Memory B cell (primary cell): ENCODE data around the gene SPTBN5.
A peak's percentile ranks its signal among the peaks of the same experiment; 100 is the strongest.

Source experiments
- ATAC-seq: fragments of 150-1000 bp; cut with Tn5 transposase; 2 replicates; pipeline ENCODE4 v1.10.0; 2021; ENCODE audit warnings: low read depth, mild to moderate bottlenecking, moderate library complexity
- DNase-seq, 2 donors: peaks; one replicate each; pipeline ENCODE4 v3.0.0; 2022; ENCODE audit warnings: low spot score in 2 of 2
- H3K27ac Mint-ChIP-seq: one replicate; pipeline ENCODE4 v1.8.0; 2022; ENCODE audit warnings: mild to moderate bottlenecking, moderate library complexity, mixed read lengths
- H3K27me3 Mint-ChIP-seq: one replicate; pipeline ENCODE4 v1.8.0; 2022; ENCODE audit warnings: mixed read lengths
- H3K36me3 Mint-ChIP-seq: one replicate; pipeline ENCODE4 v1.8.0; 2022; ENCODE audit warnings: mild to moderate bottlenecking, mixed read lengths
- H3K4me1 Mint-ChIP-seq: one replicate; pipeline ENCODE4 v1.8.0; 2022; ENCODE audit warnings: mixed read lengths
- H3K4me3 Mint-ChIP-seq: one replicate; pipeline ENCODE4 v1.8.0; 2022; ENCODE audit warnings: mild to moderate bottlenecking, moderate library complexity, mixed read lengths
- H3K9me3 Mint-ChIP-seq: one replicate; pipeline ENCODE4 v1.8.0; 2022; ENCODE audit warnings: mixed read lengths

SPTBN5 gene

DNA sequence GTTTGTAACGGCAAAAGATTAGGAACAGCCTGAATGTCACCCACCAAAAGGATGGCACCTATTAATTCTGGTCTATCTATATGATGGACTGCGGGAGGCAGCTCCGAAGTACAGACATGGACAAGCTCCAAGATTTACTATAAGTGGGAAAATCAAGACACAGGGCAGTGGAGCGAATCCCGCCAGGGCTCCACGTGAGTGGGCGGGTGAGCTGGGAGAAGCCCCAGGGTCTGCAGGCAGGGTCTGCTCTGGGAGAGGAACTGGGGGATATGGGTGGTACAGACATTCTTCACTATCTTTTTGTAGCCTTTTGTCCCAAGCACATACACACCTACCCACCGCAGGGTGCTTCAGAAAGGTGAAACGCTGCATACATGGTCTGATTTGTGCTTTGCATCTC lies 38.2 kb upstream of the SPTBN5 start:
- DNase-seq, result no peak
- Mint-ChIP-seq H3K4me3 (no peak overlapping the region), H3K27me3 (no peaks in the 10 kb centered on the region), H3K4me1 (peaks cover 34% of the 10 kb centered on the region), H3K9me3 (no peaks in the 10 kb centered on the region), H3K36me3 (no peaks in the 10 kb centered on the region), H3K27ac (no peak overlapping the region)
- no peak for ATAC-seq

DNA sequence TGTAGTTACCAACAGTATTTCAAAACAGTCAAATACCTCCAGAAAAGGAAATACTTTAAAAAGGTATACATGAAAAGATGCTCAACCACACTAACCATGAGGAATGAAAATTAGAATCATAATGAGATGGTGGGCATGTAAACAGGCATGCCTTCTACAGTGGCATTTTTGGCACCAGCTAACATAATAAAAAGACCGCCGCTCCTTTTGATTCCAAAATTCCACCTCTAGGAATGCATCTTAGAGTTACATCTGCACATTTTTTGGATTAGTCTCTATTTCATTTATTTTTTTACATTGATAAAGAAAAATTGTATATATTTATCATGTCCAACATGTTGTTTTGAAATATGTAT lies 37.0 kb upstream of the SPTBN5 start:
- no peak overlapping the region for H3K27ac Mint-ChIP-seq
- no peaks in the 10 kb centered on the region for H3K36me3 Mint-ChIP-seq
- H3K27me3 Mint-ChIP-seq, result no peaks in the 10 kb centered on the region
- DNase-seq (no peak), ATAC-seq (no peak)
- H3K9me3 Mint-ChIP-seq, result no peaks in the 10 kb centered on the region
- no peak overlapping the region for H3K4me3 Mint-ChIP-seq
- H3K4me1 Mint-ChIP-seq, result peaks cover 37% of the 10 kb centered on the region

GRCh38 chr15:41930221-41930866 lies 36.5 kb upstream of the SPTBN5 start:
- no peak for DNase-seq
- H3K4me3 Mint-ChIP-seq, result no peak overlapping the region
- no peak overlapping the region for H3K27ac Mint-ChIP-seq
- ATAC-seq, result no peak
- no peaks in the 10 kb centered on the region for H3K36me3 Mint-ChIP-seq
- no peaks in the 10 kb centered on the region for H3K9me3 Mint-ChIP-seq
- H3K4me1 Mint-ChIP-seq, result peaks cover 32% of the 10 kb centered on the region
- no peaks in the 10 kb centered on the region for H3K27me3 Mint-ChIP-seq

DNA sequence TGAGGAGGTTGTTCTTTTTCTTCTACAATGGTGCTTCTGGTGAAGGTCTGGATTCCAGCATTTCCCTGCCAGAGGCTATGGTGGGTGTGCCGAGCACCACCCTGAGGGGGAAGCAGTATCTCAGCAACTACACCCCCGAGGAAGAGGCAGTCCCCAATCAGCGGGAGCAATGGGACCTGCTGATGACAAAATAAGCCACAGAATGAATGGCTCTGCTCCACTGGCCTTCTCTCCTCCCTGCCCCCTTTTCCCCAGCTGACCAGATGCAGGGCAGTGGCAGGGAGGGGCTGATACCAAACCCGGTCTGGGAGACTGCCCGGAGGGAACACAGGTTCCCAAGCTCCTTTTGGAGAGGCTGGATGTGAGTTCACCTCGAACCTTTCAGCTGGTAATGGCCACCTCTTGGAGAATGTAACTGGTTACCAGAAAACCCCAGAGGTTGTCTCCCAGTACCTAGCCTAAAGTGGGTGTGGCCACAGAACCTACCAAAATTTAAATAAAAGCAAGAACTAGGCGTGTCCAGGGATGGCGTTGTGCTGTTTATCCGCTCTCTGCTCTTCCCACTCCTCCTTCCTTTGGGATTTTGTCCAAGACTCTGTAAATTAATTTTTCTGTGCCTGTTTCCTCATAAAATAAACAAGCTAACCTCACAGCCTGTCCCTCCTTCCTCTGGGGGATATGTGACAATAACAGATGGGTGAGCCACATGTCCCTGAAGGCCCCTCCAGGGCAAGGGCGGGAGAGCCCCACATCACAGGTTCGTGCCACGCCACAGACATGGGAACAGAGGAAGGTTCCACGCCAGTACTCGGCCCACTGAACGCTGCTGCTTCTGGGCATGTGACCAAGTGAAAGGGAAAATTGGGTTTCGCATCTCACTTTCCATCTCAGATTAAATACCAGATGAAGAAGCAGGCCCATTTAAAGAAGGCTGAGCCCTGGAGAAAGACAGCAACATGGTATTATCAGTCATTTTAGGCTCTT lies 35.1 kb upstream of the SPTBN5 start:
- peak overlapping the region; percentile 85 for H3K27ac Mint-ChIP-seq
- H3K36me3 Mint-ChIP-seq, result no peaks in the 10 kb centered on the region
- no peaks in the 10 kb centered on the region for H3K9me3 Mint-ChIP-seq
- H3K4me1 Mint-ChIP-seq, result peaks cover 24% of the 10 kb centered on the region
- no peaks in the 10 kb centered on the region for H3K27me3 Mint-ChIP-seq
- peak overlapping the region; percentile 60 for H3K4me3 Mint-ChIP-seq
- ATAC-seq, result peak; percentile 97
- peak; percentile 40 to 66 for DNase-seq

GRCh38 chr15:41928100-41928499 lies 34.2 kb upstream of the SPTBN5 start:
- H3K4me1 Mint-ChIP-seq, result peaks cover 28% of the 10 kb centered on the region
- ATAC-seq (no peak), DNase-seq (no peak)
- no peaks in the 10 kb centered on the region for H3K27me3 Mint-ChIP-seq
- H3K36me3 Mint-ChIP-seq, result no peaks in the 10 kb centered on the region
- no peak overlapping the region for H3K4me3 Mint-ChIP-seq
- peak overlapping the region; percentile 18 for H3K27ac Mint-ChIP-seq
- H3K9me3 Mint-ChIP-seq, result no peaks in the 10 kb centered on the region

DNA sequence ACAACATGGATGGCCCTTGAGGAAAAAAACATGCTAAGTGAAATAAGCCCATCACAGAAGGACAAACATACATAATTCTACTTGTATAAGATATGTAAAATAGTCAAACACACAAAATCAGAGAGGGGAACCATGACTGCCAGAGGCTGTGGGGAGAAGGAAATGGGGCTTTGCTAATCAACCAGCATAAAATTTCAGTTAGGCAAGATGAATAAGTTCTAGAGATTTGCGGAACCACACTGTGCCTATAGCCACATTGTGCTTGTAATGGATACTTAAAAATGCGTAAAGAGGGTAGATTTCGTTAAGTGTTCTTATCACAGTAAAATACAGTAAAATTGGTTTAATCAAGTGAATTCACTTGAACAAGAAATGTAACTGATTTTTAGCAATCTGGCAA lies 33.7 kb upstream of the SPTBN5 start:
- Mint-ChIP-seq H3K27me3 (no peaks in the 10 kb centered on the region), H3K36me3 (no peaks in the 10 kb centered on the region), H3K4me1 (peaks cover 28% of the 10 kb centered on the region), H3K9me3 (no peaks in the 10 kb centered on the region), H3K27ac (peak overlapping the region; percentile 18), H3K4me3 (peak overlapping the region; percentile 4)
- no peak for DNase-seq
- no peak for ATAC-seq

GRCh38 chr15:41926185-41927056 lies 32.6 kb upstream of the SPTBN5 start:
- Mint-ChIP-seq H3K4me3 (no peak overlapping the region), H3K4me1 (peaks cover 28% of the 10 kb centered on the region), H3K27ac (peak overlapping the region; percentile 18), H3K27me3 (no peaks in the 10 kb centered on the region), H3K36me3 (peaks cover 2% of the 10 kb centered on the region), H3K9me3 (no peaks in the 10 kb centered on the region)
- no peak for ATAC-seq
- DNase-seq, result no peak

- H3K4me3 Mint-ChIP-seq, result no peak overlapping the region
- no peak for ATAC-seq
- no peak overlapping the region for H3K27ac Mint-ChIP-seq
- DNase-seq, result no peak
- H3K27me3 Mint-ChIP-seq, result no peaks in the 10 kb centered on the region
- no peaks in the 10 kb centered on the region for H3K9me3 Mint-ChIP-seq
- peaks cover 28% of the 10 kb centered on the region for H3K4me1 Mint-ChIP-seq
- peaks cover 2% of the 10 kb centered on the region for H3K36me3 Mint-ChIP-seq
Observed at GRCh38 chr15:41925086-41925608, 31.3 kb upstream of the SPTBN5 start.

DNA sequence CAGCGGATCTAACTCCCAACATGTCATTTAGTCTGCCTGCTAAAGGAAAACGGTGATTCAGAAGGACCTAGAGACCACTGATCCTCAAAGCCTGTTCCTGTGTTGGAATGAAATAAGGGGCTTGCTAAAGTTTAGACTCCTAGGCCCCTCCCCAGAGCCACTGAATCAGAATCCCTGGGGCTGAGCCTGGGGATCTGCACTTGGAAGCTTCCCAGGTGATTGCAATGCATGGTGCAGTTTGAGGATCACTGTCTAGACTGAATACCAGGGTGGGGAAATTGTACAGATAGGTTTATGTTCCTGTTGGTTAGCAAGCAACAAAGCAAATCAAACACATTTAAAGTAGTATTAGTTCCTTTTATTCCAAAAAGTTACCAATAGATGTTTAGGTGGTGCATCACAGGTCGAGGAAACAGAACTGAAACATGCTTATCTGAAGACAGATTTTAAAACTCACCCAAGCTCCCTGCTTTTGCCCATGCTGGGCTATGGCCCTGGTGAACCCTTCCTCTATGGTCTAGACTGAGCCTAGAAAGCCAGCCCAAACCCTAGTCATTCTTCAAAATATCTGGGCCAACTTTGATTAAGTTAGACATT lies 29.6 kb upstream of the SPTBN5 start:
- H3K36me3 Mint-ChIP-seq, result peaks cover 5% of the 10 kb centered on the region
- H3K4me1 Mint-ChIP-seq, result peaks cover 22% of the 10 kb centered on the region
- peak overlapping the region; percentile 60 for H3K27ac Mint-ChIP-seq
- no peak overlapping the region for H3K4me3 Mint-ChIP-seq
- no peak for DNase-seq
- peak; percentile 56 for ATAC-seq
- H3K9me3 Mint-ChIP-seq, result no peaks in the 10 kb centered on the region
- no peaks in the 10 kb centered on the region for H3K27me3 Mint-ChIP-seq

- H3K9me3 Mint-ChIP-seq, result no peaks in the 10 kb centered on the region
- H3K4me1 Mint-ChIP-seq, result peaks cover 15% of the 10 kb centered on the region
- no peak overlapping the region for H3K4me3 Mint-ChIP-seq
- DNase-seq (no peak), ATAC-seq (no peak)
- H3K27ac Mint-ChIP-seq, result peak overlapping the region; percentile 60
- no peaks in the 10 kb centered on the region for H3K27me3 Mint-ChIP-seq
- peaks cover 5% of the 10 kb centered on the region for H3K36me3 Mint-ChIP-seq
Observed at GRCh38 chr15:41922353-41922752, 28.5 kb upstream of the SPTBN5 start.

DNA sequence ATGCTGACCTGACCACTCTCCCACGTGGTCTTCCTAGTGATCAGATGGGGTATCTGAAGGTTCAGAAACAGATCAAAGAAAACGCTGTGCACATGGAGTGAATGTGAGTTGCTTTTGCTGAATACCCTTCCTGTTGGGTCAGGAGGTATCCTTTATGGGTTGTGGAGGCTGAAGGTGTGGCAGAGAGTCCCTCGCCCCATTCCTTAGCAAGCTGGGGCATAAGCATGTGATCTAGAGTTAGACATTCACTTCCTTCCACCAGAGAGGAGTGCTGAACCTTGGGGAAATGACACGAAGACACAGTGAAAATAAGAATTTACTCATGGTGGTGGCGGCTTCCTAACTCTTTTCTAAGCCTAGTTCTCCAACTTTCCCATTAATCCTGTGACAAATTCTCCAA lies 27.8 kb upstream of the SPTBN5 start:
- H3K9me3 Mint-ChIP-seq, result no peaks in the 10 kb centered on the region
- peak overlapping the region; percentile 57 for H3K27ac Mint-ChIP-seq
- H3K36me3 Mint-ChIP-seq, result peaks cover 5% of the 10 kb centered on the region
- ATAC-seq (no peak), DNase-seq (no peak)
- no peaks in the 10 kb centered on the region for H3K27me3 Mint-ChIP-seq
- no peak overlapping the region for H3K4me3 Mint-ChIP-seq
- peaks cover 9% of the 10 kb centered on the region for H3K4me1 Mint-ChIP-seq

- H3K36me3 Mint-ChIP-seq, result peaks cover 7% of the 10 kb centered on the region
- H3K4me3 Mint-ChIP-seq, result no peak overlapping the region
- ATAC-seq, result no peak
- no peaks in the 10 kb centered on the region for H3K9me3 Mint-ChIP-seq
- no peak for DNase-seq
- H3K27ac Mint-ChIP-seq, result peak overlapping the region; percentile 57
- H3K4me1 Mint-ChIP-seq, result peaks cover 4% of the 10 kb centered on the region
- H3K27me3 Mint-ChIP-seq, result no peaks in the 10 kb centered on the region
Observed at GRCh38 chr15:41921167-41921566, 27.3 kb upstream of the SPTBN5 start.

DNA sequence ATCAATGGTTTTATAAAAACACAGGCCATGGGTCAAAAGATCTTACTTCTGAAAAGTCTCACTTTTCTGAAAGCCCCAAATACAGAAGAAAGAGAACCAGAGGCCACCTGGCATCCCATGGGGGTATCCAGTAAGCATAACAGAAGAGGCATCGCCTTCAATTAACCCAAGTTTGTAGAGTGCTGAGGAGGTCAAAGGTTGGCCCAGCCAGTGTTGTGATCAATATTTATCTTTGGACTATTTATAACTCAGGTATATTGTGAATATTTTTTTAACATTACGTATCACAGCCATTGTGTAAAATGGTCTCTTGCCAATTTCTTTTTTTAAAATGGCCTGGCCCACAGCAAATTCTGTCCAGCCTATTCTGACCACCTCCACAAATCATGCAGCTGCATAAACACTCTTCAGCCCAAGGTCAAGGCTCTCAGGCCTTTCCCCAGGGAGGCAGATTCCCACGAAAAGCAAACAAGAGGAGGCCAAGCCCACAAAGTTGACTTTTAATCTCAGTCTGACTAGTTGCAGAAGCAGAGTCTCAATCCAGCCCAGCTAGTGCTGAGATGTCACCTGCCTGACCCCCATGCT lies 26.2 kb upstream of the SPTBN5 start:
- Mint-ChIP-seq H3K27me3 (no peaks in the 10 kb centered on the region), H3K4me3 (no peak overlapping the region), H3K9me3 (no peaks in the 10 kb centered on the region), H3K36me3 (peaks cover 7% of the 10 kb centered on the region), H3K4me1 (peaks cover 4% of the 10 kb centered on the region), H3K27ac (no peak overlapping the region)
- ATAC-seq (no peak), DNase-seq (no peak)
